HG03280 (cell line): ENCODE results near the gene PAPOLG.
"Not testable (repeated sequence)": the region's sequence is repeated elsewhere in the genome, so short reads cannot be mapped to it uniquely, and the experiment has no call there.

Experiments used
- ATAC-seq: cut with Tn5 transposase; IDR thresholded peaks from one replicate; pipeline ENCODE4 v1.9.1; 2021; ENCODE audit warnings: mild to moderate bottlenecking, moderate library complexity; ENCODE audit not compliant: unreplicated experiment

PAPOLG gene

DNA sequence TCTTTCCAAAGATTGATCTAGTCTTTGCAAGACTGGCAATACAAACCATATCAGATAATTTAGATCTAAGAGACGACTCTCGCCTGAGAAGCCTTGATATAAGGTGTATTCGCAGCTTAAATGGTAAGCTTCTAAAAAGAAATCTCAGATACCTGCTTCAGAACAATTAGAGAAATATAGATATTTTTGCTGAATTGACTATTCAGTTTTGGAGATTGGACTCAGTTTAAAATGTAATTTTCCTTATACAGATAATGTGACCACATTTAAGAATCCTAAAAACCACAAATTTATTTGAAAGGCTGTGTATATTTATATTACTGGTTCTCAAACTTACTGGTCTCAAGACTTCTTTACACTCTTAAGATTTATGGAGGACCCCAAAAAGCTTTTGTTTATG lies 15.4 kb downstream of the PAPOLG start:
- no peak for ATAC-seq

DNA sequence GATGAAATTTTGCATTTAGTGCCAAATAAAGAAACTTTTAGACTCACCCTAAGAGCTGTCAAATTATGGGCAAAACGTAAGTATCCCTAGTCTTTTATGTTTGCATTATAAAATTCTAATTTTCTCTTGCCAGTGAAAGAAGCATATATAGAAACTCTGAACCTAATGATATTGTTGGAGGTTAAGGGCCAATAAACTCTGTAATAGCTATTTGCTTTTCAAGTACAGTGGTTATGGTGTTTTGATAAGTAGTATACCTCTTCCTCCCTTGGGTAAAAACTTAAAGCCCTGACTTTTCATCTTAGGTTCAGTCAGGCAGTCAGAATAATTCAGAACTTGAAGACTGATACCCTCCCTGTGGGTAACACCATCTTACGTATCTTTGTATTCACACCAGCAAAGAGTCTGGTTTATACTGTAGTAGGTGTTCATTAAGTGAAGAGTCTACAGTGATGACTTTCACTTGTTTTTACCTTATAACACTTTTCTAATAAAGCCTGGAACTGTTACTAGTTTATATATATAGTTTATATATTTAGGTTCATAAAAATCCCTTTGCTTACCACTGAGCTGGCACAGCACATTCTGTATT lies 19.1 kb downstream of the PAPOLG start:
- no peak for ATAC-seq

DNA sequence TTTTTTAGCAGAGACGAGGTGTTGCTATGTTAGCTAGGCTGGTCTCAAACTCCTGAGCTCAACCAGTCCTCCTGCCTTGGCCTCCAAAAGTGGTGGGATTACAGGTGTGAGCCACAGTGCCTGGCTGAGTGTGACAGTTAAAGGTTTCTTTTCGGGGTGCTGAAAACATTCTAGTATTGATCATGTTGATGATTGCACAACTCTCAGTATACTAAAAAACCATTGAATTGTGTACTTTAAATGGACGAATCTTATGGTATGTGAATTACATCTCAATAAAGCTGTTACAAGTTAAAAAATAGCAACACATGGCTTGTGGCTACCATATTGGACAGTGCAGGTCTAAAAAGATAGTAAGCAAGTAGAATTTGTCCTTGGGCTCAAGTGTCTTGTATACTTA lies 22.3 kb downstream of the PAPOLG start:
- no peak for ATAC-seq

GRCh38 chr2:60779426-60779825 lies 23.4 kb downstream of the PAPOLG start:
- no peak for ATAC-seq

DNA sequence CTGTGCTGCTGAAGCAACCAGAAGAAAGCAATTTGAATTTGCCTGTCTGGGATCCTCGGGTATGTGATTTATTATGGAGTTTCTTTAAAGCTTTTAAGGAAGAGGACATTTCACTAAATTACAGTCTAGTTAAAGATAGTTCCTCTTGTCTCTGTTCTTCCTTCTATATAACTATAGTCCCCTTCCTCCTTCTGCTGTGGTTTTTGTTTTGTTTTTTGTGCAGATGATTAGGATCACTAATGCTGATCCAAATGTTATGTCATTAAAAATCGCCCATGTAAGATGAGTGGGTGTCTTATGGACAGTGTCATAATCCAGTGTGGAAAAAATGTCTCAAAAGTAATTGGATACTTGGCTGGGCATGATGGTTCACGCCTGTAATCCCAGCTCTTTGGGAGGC lies 24.7 kb downstream of the PAPOLG start:
- no peak for ATAC-seq

DNA sequence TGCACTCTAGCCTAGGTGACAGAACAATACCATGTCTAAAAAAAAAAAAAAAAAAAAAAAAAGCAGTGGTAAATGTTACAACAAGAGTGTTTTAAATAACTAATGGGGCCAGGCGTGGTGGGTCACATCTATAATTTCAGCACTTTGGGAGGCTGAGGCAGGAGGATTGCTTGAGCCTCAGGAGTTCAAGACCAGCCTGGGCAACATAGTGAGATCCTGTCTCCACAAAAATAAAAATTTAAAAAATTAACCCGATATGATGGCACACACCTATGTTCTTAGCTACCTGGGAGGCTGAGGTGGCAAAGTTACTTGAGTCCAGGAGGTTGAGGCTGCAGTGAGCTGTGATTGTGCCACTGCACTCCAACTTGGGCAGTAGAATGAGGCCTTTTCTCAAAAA lies 37.1 kb downstream of the PAPOLG start:
- no peak for ATAC-seq

DNA sequence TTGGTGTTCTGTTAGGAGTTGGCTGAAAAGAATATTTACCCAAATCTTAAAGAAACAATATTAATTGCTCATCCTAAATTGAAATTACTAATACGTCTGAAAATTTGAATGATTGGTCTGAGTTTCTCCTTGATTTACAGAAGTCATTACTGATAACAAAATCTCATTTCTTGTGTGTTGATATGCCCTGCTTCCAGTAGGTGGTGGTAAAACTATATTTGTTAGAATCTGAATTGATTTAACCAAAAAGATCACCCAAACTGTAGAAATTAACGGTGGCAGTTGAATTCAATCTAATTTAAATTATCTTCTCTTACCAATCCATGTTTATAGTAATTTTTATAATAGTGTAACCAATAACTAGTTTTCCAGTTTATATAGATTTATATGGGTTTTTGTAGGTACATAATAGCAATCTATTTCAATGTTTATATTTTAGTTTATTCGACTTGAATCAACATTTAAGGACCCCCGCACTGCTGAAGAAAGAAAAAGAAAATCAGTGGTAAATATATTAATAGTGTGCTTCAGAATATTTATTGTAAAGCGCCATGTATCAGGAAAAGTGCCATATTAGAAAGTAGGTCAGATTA lies 38.3 kb downstream of the PAPOLG start:
- no peak for ATAC-seq

DNA sequence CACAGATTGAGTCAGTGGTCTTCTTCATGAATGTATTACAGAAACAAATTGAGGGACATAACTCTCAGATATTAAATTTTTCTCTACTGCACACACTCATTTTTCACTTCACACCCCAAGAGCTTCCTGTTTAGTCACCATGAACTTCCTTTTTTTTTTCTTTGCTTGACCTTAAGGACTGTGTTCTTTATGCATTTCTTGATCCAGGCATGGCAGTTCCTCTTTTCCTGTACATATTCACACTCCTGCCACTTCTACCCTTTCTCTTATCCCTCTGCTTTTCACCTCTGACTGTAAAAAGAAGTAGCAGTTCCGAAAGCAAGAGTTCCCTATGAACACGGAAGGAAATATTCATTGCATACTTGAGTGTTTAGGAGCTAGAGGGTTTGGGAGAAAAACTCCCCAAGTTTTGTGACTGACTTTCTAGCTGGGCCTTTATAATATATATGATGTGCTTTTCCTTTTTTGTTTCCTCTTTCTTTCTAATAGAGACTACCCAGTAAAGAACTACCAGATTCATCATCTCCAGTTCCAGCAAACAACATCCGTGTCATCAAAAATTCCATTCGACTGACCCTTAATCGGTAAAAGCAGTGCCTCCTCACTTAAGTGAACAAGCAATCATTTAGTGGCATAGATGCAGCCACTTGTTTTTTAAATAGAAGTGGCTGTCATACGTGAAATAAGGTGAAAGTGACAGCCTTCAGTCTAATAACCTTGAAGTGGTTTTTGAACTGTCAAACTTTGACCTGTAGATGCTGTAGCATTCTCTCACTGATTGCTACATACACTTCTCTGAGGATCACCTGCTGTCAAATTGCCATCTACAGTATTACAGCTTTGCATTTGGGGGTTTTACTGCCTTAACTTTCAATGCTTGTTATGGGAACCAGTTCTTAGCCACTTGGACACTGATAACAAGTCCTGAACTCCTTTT lies 40.8 kb downstream of the PAPOLG start:
- no peak for ATAC-seq

- no peak for ATAC-seq
These were observed 48.4 kb downstream of the PAPOLG start for GRCh38 chr2:60804473-60804872.

DNA sequence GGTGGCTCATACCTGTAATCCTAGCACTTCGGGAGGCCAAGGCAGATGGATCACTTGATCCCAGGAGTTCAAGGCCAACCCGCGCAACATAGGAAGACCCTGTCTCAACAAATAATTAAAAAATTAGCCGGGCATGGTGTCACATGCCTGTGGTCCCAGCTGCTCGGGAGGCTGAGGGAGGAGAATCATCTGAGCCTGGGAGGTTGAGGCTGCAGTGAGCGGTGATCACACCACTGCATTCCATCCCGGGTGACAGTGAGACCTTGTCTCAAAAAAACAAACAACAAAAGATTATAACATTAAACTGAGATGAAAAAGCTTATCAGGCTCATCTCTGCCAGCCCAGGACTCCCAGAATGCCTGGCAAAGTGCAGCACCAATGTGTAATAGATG lies 50.5 kb downstream of the PAPOLG start:
- ATAC-seq = no peak

- peak; percentile 53 for ATAC-seq
These were observed 51.1 kb downstream of the PAPOLG start for GRCh38 chr2:60806988-60807681.

- ATAC-seq = no peak
These were observed 52.3 kb downstream of the PAPOLG start for GRCh38 chr2:60808330-60808801.

DNA sequence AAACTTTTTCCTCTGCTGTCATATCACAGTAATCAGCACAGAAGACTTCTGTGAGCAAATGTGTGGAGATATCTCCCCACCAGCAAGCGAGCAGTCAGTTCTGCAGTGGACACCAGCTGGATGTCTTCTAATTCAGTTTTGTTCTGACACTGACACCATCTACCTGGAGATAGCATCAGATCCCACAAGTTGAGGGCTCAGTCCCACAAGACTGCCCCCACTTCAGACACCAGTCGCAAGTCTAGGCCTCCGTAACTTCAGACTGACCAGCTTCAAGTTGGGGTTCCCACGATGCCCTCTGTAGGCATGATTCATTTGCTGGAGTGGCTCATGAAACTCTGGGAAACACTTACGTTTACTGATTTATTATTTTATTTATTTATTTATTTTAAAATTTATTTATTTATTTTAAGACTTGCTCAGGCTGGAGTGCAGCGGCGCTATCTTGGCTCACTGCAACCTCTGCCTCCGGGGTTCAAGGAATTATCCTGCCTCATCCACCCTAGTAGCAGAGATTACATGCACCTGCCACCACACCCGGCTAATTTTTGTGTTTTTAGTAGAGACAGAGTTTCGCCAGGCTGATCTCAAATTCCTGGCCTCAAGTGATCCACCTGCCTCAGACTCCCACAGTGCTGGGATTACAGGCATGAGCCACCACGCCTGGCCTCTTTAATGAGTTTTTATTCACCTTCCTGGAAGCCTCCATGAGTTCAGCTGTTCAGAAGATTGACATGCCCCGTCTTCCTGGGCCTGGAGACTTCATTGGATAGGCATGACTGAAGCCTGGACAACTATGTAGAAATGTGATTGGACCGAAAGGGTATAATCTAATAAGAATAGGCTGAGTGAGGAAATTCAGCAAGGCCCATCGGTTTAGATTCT lies 55.7 kb downstream of the PAPOLG start:
- ATAC-seq = no peak

DNA sequence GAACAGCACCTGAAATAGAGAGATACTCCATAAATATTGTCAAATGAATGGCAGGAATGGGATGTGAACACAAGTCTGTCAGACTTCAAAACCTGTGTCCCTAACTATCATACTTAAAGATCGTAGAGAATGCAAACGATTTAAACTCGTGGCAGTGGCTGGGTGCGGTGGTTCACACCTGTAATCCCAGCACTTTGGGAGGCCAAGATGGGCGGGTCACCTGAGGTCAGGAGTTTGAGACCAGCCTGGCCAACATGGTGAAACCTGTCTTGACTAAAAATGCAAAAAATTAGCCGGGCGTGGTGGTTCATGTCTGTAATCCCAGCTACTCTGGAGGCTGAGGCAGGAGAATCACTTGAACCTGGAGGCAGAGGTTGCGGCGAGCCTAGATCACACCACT lies 61.1 kb downstream of the PAPOLG start:
- not testable (repeated sequence) for ATAC-seq

DNA sequence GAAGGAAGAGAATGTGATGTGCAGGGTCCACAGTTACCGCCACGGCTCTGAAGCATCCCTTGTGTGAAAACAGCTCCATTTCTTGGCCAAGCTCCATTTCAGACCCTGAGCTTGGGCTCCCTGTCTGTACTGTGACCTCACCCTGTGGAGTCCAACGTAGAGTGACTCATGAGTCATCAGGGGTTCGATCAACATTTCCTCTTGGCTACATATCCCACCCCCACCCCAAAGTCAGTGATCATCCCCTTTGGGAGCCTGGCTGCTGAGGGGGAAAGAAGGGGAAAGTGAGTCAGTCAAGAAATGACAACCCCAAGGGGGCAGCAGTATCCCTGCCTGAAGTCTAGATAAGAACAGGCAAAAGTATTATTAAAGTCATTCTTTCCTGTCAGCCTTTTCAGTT lies 62.2 kb downstream of the PAPOLG start:
- no peak for ATAC-seq

GRCh38 chr2:60819155-60819862 lies 63.2 kb downstream of the PAPOLG start:
- no peak for ATAC-seq

DNA sequence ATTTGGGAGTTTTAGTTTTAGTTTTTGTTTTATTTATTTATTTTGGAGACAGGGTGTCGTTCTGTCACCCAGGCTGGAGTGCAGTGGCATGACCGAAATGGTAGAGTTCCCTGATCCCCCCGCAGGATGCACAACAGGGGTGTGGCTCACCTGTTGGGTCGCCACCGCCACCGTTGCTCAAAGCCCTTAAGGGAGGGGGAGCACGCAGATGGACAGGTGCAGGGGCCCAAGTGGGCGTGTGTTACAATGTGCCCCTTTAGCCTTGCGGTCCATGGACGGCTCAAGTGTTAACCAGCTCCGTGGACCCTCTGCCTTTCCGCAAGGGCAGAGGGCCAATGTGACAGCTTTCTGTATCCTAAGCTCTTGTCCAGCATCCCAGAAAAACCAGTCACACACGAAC lies 63.9 kb downstream of the PAPOLG start:
- no peak for ATAC-seq

GRCh38 chr2:60820416-60821132 lies 64.5 kb downstream of the PAPOLG start:
- no peak for ATAC-seq

DNA sequence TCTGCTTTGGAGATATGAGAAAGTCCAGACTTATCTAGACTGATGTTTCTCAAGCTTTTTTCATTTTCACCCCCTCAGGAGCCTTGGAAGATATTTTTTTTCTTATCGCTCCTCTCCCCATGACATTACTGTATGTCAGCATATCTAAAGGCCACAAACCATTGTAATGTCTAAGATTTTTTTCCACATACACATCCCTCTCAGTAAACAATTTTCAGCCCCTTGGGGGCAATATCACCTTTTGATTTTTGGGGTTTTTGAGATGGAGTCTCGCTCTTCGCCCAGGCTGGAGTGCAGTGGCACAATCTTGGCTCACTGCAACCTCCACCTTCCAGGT lies 65.0 kb downstream of the PAPOLG start:
- ATAC-seq = no peak
